PC-9 (cell line): Measurements from ENCODE around the gene COL23A1.

ENCODE experiments used
- EZH2 ChIP-seq: fragments of 200-600 bp; sonication (generic); IDR thresholded peaks from 2 replicates; pipeline ENCODE4 v1.8.0; 2017; ENCODE audit warnings: antibody characterized with exemption, low read depth
- TF ChIP-seq, protein P1 (sequence below): fragments of 200-600 bp; sonication (generic); conservative IDR thresholded peaks from 2 replicates; pipeline ENCODE4 v1.6.1; 2017; ENCODE audit warnings: mixed run types, antibody characterized with exemption, mild to moderate bottlenecking, moderate library complexity

DNA sequence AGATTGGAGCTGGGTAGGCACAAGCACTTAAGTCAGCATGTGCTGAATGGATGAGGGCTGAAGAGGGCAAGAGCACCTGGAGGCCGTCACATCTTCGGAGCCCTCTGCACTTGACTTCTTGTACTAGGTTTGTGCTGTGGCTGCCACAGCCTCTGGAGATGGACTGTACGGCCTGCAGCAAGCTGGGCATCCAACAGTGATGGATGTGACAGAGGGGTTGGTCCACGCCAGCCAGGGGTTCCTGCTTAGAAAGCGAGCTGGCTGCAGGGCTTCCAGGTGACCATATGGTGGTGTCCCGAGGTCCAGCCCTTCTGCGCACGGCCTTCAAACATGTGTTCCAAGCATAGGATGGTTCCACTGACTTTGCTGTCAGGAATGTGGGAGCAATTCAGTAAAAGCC, 292.4 kb downstream of the COL23A1 start:
- TF ChIP-seq, protein P1, sequence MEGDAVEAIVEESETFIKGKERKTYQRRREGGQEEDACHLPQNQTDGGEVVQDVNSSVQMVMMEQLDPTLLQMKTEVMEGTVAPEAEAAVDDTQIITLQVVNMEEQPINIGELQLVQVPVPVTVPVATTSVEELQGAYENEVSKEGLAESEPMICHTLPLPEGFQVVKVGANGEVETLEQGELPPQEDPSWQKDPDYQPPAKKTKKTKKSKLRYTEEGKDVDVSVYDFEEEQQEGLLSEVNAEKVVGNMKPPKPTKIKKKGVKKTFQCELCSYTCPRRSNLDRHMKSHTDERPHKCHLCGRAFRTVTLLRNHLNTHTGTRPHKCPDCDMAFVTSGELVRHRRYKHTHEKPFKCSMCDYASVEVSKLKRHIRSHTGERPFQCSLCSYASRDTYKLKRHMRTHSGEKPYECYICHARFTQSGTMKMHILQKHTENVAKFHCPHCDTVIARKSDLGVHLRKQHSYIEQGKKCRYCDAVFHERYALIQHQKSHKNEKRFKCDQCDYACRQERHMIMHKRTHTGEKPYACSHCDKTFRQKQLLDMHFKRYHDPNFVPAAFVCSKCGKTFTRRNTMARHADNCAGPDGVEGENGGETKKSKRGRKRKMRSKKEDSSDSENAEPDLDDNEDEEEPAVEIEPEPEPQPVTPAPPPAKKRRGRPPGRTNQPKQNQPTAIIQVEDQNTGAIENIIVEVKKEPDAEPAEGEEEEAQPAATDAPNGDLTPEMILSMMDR: no peak
- TF ChIP-seq EZH2: no peak
